Stimulated activated CD4-positive, alpha-beta T cell treated with anti-CD3 and anti-CD28 coated beads, Interleukin-12 subunit alpha, Interleukin-12 subunit beta, amount 100 ng/mL, for 24 hours (primary cell): ENCODE results near the gene TMEM248.
"Not testable (repeated sequence)": the region's sequence is repeated elsewhere in the genome, so short reads cannot be mapped to it uniquely, and the experiment has no call there.

Experiments used
- DNase-seq, 2 experiments: peaks; one replicate each; pipeline ENCODE4 v3.0.0-alpha.2; 2020; ENCODE audit warnings: low read depth in 2 of 2

Gene TMEM248

GRCh38 chr7:67000601-67001258 lies 79.7 kb downstream of the TMEM248 start:
- not testable (repeated sequence) for DNase-seq

- DNase-seq, result not testable (repeated sequence)
These were observed 83.1 kb downstream of the TMEM248 start for GRCh38 chr7:67004145-67004544.

GRCh38 chr7:67006965-67007364 lies 85.9 kb downstream of the TMEM248 start:
- DNase-seq, result no peak
